ENCODE data around the gene PAXX. TPM values are rescaled to one million over a fixed set of nuclear protein-coding genes. Genes with fewer than 3 reads are reported as not detected.

PAXX gene
- total RNA-seq, 1 donor from 2014 or later, result 84.9 TPM

DNA sequence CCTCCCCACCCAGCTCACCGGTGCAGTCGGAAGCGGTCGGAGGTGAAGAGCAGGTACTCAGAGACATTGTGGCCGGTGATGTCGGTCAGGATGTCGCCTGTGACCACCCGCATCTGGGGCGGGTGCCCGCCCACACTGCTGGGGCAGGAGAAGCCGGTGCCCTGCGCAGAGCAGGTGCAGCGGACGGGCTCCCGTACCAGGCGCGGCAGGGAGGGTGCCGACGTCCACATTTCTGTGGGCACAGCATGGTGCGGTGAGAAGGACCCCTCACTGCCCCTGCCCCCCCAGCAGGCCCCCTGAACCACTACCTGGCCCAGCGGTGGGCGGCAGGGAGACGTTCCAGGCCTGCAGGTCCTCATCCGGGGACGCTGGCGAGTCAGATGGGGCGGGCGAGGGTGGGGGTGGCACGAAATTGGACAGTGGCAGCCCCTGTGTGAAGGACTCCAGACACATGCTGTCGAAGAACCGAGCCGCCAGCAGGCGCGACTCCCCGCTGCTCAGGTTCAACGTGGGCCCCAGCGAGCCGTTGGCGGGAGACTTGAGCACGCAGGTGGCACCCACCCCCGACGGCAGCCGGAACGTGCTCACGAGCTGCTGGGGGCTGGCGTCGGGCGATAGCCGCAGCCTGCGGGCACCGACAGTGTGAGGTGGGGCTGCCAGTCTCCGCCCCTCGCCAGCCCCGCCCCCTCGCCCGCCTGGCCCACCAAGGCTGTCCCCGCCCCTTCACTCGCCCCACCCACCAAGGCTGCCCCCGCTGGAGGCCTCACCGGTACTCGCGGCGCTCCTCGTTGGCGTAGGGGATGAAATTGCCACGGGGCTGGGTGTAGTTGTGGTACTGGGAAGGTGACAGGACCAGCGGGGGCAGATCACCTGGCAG lies 20.7 kb downstream of the PAXX start:
- Mint-ChIP-seq H3K4me3 (no peak overlapping the region), H3K27me3 (ENCODE audit: low read depth) (no peaks in the 10 kb centered on the region), H3K36me3 (ENCODE audit: low read depth) (no peaks in the 10 kb centered on the region), H3K4me1 (no peaks in the 10 kb centered on the region), H3K27ac (ENCODE audit: unreplicated experiment) (no peak overlapping the region), H3K9me3 (no peaks in the 10 kb centered on the region)
- TF ChIP-seq, protein P1, sequence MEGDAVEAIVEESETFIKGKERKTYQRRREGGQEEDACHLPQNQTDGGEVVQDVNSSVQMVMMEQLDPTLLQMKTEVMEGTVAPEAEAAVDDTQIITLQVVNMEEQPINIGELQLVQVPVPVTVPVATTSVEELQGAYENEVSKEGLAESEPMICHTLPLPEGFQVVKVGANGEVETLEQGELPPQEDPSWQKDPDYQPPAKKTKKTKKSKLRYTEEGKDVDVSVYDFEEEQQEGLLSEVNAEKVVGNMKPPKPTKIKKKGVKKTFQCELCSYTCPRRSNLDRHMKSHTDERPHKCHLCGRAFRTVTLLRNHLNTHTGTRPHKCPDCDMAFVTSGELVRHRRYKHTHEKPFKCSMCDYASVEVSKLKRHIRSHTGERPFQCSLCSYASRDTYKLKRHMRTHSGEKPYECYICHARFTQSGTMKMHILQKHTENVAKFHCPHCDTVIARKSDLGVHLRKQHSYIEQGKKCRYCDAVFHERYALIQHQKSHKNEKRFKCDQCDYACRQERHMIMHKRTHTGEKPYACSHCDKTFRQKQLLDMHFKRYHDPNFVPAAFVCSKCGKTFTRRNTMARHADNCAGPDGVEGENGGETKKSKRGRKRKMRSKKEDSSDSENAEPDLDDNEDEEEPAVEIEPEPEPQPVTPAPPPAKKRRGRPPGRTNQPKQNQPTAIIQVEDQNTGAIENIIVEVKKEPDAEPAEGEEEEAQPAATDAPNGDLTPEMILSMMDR (conservative IDR thresholded peaks at IDR 0.05), result no peak
- DNase-seq (ENCODE audit: low read depth, low spot score), result no peak

GRCh38 chr9:137013571-137013940 lies 21.3 kb downstream of the PAXX start:
- H3K27ac Mint-ChIP-seq (ENCODE audit: unreplicated experiment), result no peak overlapping the region
- TF ChIP-seq, protein P1 (conservative IDR thresholded peaks at IDR 0.05), result no peak
- H3K27me3 Mint-ChIP-seq (ENCODE audit: low read depth), result no peaks in the 10 kb centered on the region
- no peak overlapping the region for H3K4me3 Mint-ChIP-seq
- no peaks in the 10 kb centered on the region for H3K4me1 Mint-ChIP-seq
- H3K36me3 Mint-ChIP-seq (ENCODE audit: low read depth), result no peaks in the 10 kb centered on the region
- no peak for DNase-seq (ENCODE audit: low read depth, low spot score)
- H3K9me3 Mint-ChIP-seq, result no peaks in the 10 kb centered on the region

DNA sequence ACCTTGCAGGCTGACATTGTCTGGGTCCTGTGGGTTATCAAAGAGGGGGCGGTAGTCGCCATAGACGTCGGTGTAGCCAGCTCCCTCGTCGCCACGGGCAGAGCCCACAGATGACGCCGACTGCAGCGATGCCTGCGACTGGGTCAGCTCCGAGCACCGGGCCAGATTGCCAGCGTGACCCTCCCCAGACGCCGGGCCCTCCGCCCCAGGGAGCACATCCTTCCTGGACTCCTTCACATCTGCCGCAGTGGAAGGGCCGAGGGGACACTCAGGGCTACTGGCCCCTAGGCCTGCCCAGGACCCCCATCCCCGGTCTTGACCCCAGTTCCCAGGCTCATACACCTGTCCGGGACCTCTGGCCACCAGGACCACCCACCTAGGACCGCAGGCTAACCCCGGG lies 21.9 kb downstream of the PAXX start:
- no peaks in the 10 kb centered on the region for H3K36me3 Mint-ChIP-seq (ENCODE audit: low read depth)
- DNase-seq (ENCODE audit: low read depth, low spot score), result no peak
- no peak overlapping the region for H3K4me3 Mint-ChIP-seq
- no peaks in the 10 kb centered on the region for H3K27me3 Mint-ChIP-seq (ENCODE audit: low read depth)
- TF ChIP-seq, protein P1 (conservative IDR thresholded peaks at IDR 0.05), result no peak
- H3K9me3 Mint-ChIP-seq, result no peaks in the 10 kb centered on the region
- no peak overlapping the region for H3K27ac Mint-ChIP-seq (ENCODE audit: unreplicated experiment)
- H3K4me1 Mint-ChIP-seq, result no peaks in the 10 kb centered on the region

DNA sequence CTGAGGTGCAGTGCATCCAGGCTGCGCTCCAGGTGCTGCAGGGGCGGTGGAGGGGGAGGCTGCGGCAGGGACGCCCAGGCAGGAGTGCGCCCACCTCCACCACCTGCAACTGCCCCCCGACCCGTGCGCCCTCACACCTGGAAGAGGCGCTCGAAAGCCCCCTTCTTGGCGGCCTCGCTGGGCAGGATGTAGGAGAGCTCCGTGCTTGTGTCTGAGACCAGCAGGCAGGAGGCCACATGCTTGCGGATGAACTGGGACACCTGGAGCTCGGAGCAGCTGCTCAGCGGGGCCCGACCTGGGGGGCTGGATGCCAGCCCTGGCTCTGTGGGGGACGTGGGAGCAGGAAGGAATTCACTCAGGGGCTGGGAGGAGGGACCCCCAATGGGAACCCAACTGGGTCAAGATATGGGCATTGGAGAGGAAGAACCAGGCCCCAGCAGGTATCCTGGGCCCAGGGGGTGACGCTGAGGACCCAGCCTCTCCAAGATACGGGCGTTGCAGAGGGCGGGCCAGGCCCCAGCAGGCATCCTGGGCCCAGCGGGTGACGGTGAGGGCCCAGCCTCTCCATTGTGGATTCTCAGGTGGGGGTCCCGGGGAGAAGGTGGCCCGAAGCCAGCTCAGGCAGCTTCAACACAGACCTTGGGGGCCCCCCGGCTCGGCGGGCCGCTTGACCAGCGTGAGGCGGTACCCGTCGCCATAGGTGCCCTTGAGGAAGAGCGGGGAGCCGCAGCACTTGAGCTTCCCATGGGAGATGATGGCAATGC lies 22.7 kb downstream of the PAXX start:
- TF ChIP-seq, protein P1 (conservative IDR thresholded peaks at IDR 0.05), result no peak
- H3K27ac Mint-ChIP-seq (ENCODE audit: unreplicated experiment), result no peak overlapping the region
- H3K36me3 Mint-ChIP-seq (ENCODE audit: low read depth), result no peaks in the 10 kb centered on the region
- H3K4me1 Mint-ChIP-seq, result no peaks in the 10 kb centered on the region
- DNase-seq (ENCODE audit: low read depth, low spot score), result no peak
- no peaks in the 10 kb centered on the region for H3K27me3 Mint-ChIP-seq (ENCODE audit: low read depth)
- H3K9me3 Mint-ChIP-seq, result no peaks in the 10 kb centered on the region
- H3K4me3 Mint-ChIP-seq, result no peak overlapping the region

DNA sequence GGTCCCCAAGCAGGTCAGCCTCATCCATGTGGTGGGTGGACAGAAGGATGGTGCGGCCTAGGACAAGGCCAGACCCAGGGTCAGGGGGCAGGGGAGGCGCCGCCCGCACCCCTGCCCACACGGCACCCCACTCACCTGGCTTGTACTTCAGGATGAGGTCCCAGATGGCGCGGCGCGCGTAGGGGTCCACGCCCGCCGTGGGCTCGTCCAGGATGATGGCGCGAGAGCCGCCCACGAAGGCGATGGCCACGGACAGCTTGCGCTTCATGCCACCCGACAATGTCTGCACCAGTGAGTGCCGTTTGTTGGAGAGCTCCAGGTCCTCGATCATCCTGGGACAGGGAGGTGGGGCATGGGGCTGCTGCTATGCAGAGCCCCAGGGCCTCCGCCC lies 23.3 kb downstream of the PAXX start:
- Mint-ChIP-seq H3K4me1 (no peaks in the 10 kb centered on the region), H3K4me3 (no peak overlapping the region), H3K27me3 (ENCODE audit: low read depth) (no peaks in the 10 kb centered on the region), H3K27ac (ENCODE audit: unreplicated experiment) (no peak overlapping the region), H3K36me3 (ENCODE audit: low read depth) (no peaks in the 10 kb centered on the region), H3K9me3 (no peaks in the 10 kb centered on the region)
- no peak for DNase-seq (ENCODE audit: low read depth, low spot score)
- TF ChIP-seq, protein P1 (conservative IDR thresholded peaks at IDR 0.05), result no peak

All from neural crest cell (in vitro differentiated cells).